Neural cell (in vitro differentiated cells): Measurements from ENCODE around the gene P2RX6.

Source experiments
- CTCF ChIP-seq: fragments of 450-650 bp; IDR thresholded peaks from 2 replicates; pipeline ENCODE4 v1.5.1; 2014; ENCODE audit warnings: antibody characterized with exemption, mild to moderate bottlenecking, moderate library complexity; ENCODE audit not compliant: poor library complexity, severe bottlenecking
- EP300 ChIP-seq: fragments of 450-650 bp; conservative IDR thresholded peaks from 2 replicates; pipeline ENCODE4 v1.6.1; 2014; ENCODE audit warnings: antibody characterized with exemption, mild to moderate bottlenecking, moderate library complexity; ENCODE audit not compliant: poor library complexity, severe bottlenecking
- MXI1 ChIP-seq: fragments of 450-650 bp; conservative IDR thresholded peaks from 2 replicates; pipeline ENCODE4 v1.6.1; 2014; ENCODE audit warnings: antibody characterized with exemption, mild to moderate bottlenecking; ENCODE audit not compliant: poor library complexity, severe bottlenecking
- TAF1 ChIP-seq: IDR thresholded peaks from 2 replicates; pipeline ENCODE4 v1.6.1; 2012; ENCODE audit warnings: low read depth

- TF ChIP-seq MXI1: no peak
- no peak for TF ChIP-seq CTCF
- TF ChIP-seq EP300: no peak
- no peak for TF ChIP-seq TAF1
These were observed 40.5 kb downstream of the P2RX6 start for GRCh38 chr22:21055564-21055834.
